Lung (tissue), 16 donors: ENCODE measurements around the gene SSC5D. TPM values are rescaled to one million over a fixed set of nuclear protein-coding genes. Genes with fewer than 3 reads are reported as not detected.

Experiments
- ATAC-seq: fragments of 200-7000 bp; cut with Tn5 transposase; one replicate; pipeline ENCODE4 v1.9.1; 2020; ENCODE audit warnings: moderate number of reproducible peaks; ENCODE audit not compliant: insufficient read depth, low FRiP score
- DNase-seq, 3 donors: peaks; one replicate each; pipeline ENCODE4 v3.0.0-alpha.2; 2013 to 2017
- H3K27ac ChIP-seq, 2 donors: one replicate each; pipeline ENCODE4 v1.5.1; 2013; ENCODE audit warnings: mild to moderate bottlenecking in 2 of 2, moderate library complexity in 2 of 2, control low read depth in 1 of 2, inconsistent platforms in 1 of 2, low read depth in 1 of 2, low read length in 1 of 2
- H3K27me3 ChIP-seq, 3 donors: one replicate each; pipeline ENCODE4 v1.5.1; 2013; ENCODE audit warnings: low read length in 2 of 3; ENCODE audit not compliant: control insufficient read depth in 3 of 3, insufficient read depth in 3 of 3
- H3K36me3 ChIP-seq, 4 donors: one replicate each; pipeline ENCODE4 v1.5.1; 2013; ENCODE audit warnings: low read length in 4 of 4, mild to moderate bottlenecking in 1 of 4, moderate library complexity in 1 of 4; ENCODE audit not compliant: control insufficient read depth in 4 of 4, insufficient read depth in 4 of 4
- H3K4me1 ChIP-seq, 5 donors: one replicate each; pipeline ENCODE4 v1.5.1; 2013; ENCODE audit warnings: low read length in 5 of 5, mild to moderate bottlenecking in 2 of 5, moderate library complexity in 1 of 5; ENCODE audit not compliant: control insufficient read depth in 5 of 5, insufficient read depth in 5 of 5
- H3K4me3 ChIP-seq: one replicate; pipeline ENCODE4 v1.5.1; 2013; ENCODE audit warnings: mild to moderate bottlenecking, control low read depth, moderate library complexity
- H3K9ac ChIP-seq, 2 donors: one replicate each; pipeline ENCODE4 v1.5.1; 2013; ENCODE audit warnings: low read length in 2 of 2, control low read depth in 1 of 2; ENCODE audit not compliant: insufficient read depth in 1 of 2
- H3K9me3 ChIP-seq, 4 donors: one replicate each; pipeline ENCODE4 v1.5.1; 2013; ENCODE audit warnings: low read length in 3 of 4, mild to moderate bottlenecking in 1 of 4, moderate library complexity in 1 of 4; ENCODE audit not compliant: control insufficient read depth in 4 of 4, insufficient read depth in 3 of 4
- WGBS, 2 donors: extraction: QIAGEN DNeasy Blood & Tissue Kit; methylation state at CpG; one replicate each; pipeline ENCODE4 v1.1.7; 2013; 5-methylcytosine and 5-hydroxymethylcytosine counted together
- long read RNA-seq, 5 donors: transcript quantifications; one replicate each; lab custom pipeline, GENCODE V29; 2026
- polyA plus RNA-seq, 2 donors: library from polyadenylated mRNA; stranded (reverse); fragments of 200-250 nt; gene quantifications; one replicate each; pipeline ENCODE4 v1.2.1, GENCODE V29; 2013
- total RNA-seq, 2 donors: library from RNA; depleted of rRNA in 1 of 2; stranded (reverse); fragments of >200 nt in 1 of 2; gene quantifications; one replicate each; pipeline ENCODE4 v1.2.1, GENCODE V29; 2014 to 2021
- TF ChIP-seq, protein P1 (sequence below): IDR thresholded peaks from 2 replicates; pipeline ENCODE4 v1.5.1; 2012; ENCODE audit warnings: mild to moderate bottlenecking; ENCODE audit errors: control extremely low read depth, extremely low read depth
- donor health status: control.
- donor health status: control.
- donor health status: Bipolar disorder and iron deficiency.
- donor health status: healthy.
- donor health status: DM: yes; HTN: yes; CAD: no.

SSC5D gene
- total RNA-seq (1 to 10 TPM; 6.8 to 8.4 TPM), polyA plus RNA-seq (1 to 10 TPM in 1 of 2 donors, under 1 TPM in 1; 0.66 to 2.1 TPM)
- long read RNA-seq, donor 1 = 0 reads
- long read RNA-seq, donor 2 = 0 reads
- long read RNA-seq, donor 3 = 0 reads
- long read RNA-seq, donor 4, partial matches to known transcripts = 0 of 1 reads
- long read RNA-seq, donor 4, other reads (novel, unspliced or antisense) = 0 of 1 reads
- long read RNA-seq, donor 5, partial matches to known transcripts = 12 of 13 reads
- long read RNA-seq, donor 5, other reads (novel, unspliced or antisense) = 0 of 13 reads

GRCh38 chr19:55487924-55488687 lies at the start of gene SSC5D:
TSS of gene SSC5D (plus strand) at chr19:55488436. CDS start at chr19:55488590, 154 bp downstream.
- Histone ChIP-seq H3K9me3 (no peaks in the 10 kb centered on the region), H3K4me3 (no peak within 1 kb of the TSS), H3K36me3 (peaks cover 0 to 7% (median 0%) of the 10 kb centered on the region in 4 donors), H3K4me1 (peaks cover 4 to 44% (median 13%) of the 10 kb centered on the region in 5 donors), H3K9ac (peak within 1 kb of the TSS; percentile 25 to 42), H3K27me3 (peaks cover 0 to 3% (median 0%) of the 10 kb centered on the region in 3 donors), H3K27ac (peak within 1 kb of the TSS; percentile 43 to 81)
- WGBS, 2 donors = 13 to 44% methylated on average over 10 to 20 of the region's 21 CpGs
- DNase-seq (peak; percentile 59 to 78 (median 62)), ATAC-seq (no peak)
- TF ChIP-seq, protein P1, sequence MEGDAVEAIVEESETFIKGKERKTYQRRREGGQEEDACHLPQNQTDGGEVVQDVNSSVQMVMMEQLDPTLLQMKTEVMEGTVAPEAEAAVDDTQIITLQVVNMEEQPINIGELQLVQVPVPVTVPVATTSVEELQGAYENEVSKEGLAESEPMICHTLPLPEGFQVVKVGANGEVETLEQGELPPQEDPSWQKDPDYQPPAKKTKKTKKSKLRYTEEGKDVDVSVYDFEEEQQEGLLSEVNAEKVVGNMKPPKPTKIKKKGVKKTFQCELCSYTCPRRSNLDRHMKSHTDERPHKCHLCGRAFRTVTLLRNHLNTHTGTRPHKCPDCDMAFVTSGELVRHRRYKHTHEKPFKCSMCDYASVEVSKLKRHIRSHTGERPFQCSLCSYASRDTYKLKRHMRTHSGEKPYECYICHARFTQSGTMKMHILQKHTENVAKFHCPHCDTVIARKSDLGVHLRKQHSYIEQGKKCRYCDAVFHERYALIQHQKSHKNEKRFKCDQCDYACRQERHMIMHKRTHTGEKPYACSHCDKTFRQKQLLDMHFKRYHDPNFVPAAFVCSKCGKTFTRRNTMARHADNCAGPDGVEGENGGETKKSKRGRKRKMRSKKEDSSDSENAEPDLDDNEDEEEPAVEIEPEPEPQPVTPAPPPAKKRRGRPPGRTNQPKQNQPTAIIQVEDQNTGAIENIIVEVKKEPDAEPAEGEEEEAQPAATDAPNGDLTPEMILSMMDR = no peak

DNA sequence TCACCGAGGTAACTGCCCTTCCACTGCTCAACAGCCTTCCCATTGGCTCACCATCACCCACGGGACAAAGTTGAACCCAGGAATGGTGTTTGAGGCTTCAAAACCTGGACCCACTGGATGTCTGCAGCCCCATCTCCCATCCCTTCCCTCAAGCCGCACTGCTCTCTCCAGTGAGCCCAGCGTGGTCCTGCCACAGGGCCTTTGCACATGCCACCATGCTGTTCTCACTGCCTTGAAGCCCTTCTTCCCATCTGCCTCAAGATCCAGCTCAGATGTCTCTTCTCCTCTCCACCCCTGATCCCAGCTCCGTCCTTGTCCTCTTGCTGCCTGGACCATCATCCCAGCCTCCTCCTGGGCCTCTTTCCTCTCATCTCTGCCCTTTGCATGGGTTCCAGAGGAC lies 49.2 kb upstream of the SSC5D start:
- WGBS, 2 donors = 83 to 88% methylated on average over 5 of the region's 5 CpGs
- no peaks in the 10 kb centered on the region for H3K36me3 ChIP-seq

DNA sequence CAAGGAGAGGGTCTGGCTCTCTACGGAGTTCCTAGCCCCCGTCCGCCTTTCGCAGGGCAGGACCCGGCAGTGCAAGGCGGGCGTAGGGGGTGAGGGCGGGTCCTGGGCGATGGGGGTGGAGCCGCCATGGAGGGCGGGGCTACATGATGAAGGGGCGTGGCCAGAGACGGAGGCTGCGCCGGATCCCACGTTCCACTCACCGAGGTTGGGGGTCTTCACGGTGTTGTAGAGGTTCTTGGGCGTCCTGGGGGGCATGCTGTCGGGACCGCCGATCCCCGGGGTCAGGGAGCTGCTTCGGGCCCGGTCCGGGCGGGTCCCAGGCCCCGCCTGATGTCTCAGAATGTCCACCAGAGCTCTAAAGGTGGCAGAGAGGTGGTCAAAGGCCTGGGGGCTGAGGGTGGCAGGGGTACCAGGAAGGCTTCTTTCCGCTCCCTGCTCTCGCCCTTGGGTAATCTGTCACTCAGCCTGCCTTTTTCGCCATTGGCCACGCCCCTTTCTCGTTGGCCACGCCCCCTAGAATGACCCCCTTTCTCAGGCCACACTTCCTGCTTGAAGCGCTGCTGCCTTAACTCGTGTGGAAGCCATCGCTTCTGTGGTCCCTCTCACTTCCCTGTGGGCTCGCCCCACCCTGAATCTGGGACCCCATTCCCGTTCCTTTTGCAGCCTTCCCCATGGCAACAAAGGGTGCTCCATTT lies 47.7 kb upstream of the SSC5D start:
- H3K4me1 ChIP-seq = peaks cover 0 to 11% (median 0%) of the 10 kb centered on the region in 5 donors
- no peak for ATAC-seq
- no peak overlapping the region for H3K4me3 ChIP-seq
- H3K36me3 ChIP-seq = no peaks in the 10 kb centered on the region
- TF ChIP-seq, protein P1 = no peak
- H3K9me3 ChIP-seq = peaks cover 0 to 10% (median 0%) of the 10 kb centered on the region in 4 donors
- no peak overlapping the region for H3K9ac ChIP-seq
- H3K27me3 ChIP-seq = peaks cover 12 to 64% (median 47%) of the 10 kb centered on the region in 3 donors
- WGBS, 2 donors = 8 to 10% methylated on average over 32 to 39 of the region's 39 CpGs
- H3K27ac ChIP-seq = no peak overlapping the region
- DNase-seq = no peak

More for the DNA sequence above, 49.2 kb upstream of the SSC5D start:
- DNase-seq (no peak), ATAC-seq (no peak)
- H3K27ac ChIP-seq = no peak overlapping the region
- peaks cover 0 to 8% (median 0%) of the 10 kb centered on the region in 4 donors for H3K9me3 ChIP-seq
- TF ChIP-seq, protein P1 = no peak
- H3K27me3 ChIP-seq = peaks cover 8 to 55% (median 41%) of the 10 kb centered on the region in 3 donors
- H3K4me3 ChIP-seq = no peak overlapping the region
- peaks cover 0 to 11% (median 0%) of the 10 kb centered on the region in 5 donors for H3K4me1 ChIP-seq
- H3K9ac ChIP-seq = no peak overlapping the region
